Stimulated activated CD4-positive, alpha-beta T cell treated with anti-CD3 and anti-CD28 coated beads, TNF-alpha, amount 100 ng/mL, for 1 hour (primary cell): Measurements from ENCODE around the gene ZBP1.

Experiments
- DNase-seq, 3 donors: peaks; one replicate each; pipeline ENCODE4 v3.0.0-alpha.2; 2020; ENCODE audit warnings: low read depth in 3 of 3, low spot score in 1 of 3

The ZBP1 gene

GRCh38 chr20:57559658-57560553, 60.3 kb downstream of the ZBP1 start:
- DNase-seq: no peak

- DNase-seq: no peak
These were observed 61.0 kb downstream of the ZBP1 start for GRCh38 chr20:57559289-57559634.

- no peak for DNase-seq
These were observed 61.5 kb downstream of the ZBP1 start for GRCh38 chr20:57558614-57559288.

- no peak for DNase-seq
These were observed 62.2 kb downstream of the ZBP1 start for GRCh38 chr20:57557926-57558613.

GRCh38 chr20:57556980-57557274, 63.3 kb downstream of the ZBP1 start:
- no peak for DNase-seq

- DNase-seq: no peak
These were observed 64.6 kb downstream of the ZBP1 start for GRCh38 chr20:57555457-57556184.
